Retinal pigment epithelial cell (primary cell): ENCODE data around the gene CST6.

Experiments used
- DNase-seq: peaks from one replicate; pipeline ENCODE4 v3.0.0-alpha.2; 2010; ENCODE audit warnings: low read depth
- H3K4me3 ChIP-seq: 2 replicates; pipeline ENCODE4 v1.5.1; 2011; ENCODE audit warnings: mild to moderate bottlenecking, low read length, control low read depth, moderate library complexity
- CTCF ChIP-seq: conservative IDR thresholded peaks from 2 replicates; pipeline ENCODE4 v1.5.1; 2011; ENCODE audit warnings: low read depth, low read length, control low read depth, inconsistent platforms

Gene CST6

DNA sequence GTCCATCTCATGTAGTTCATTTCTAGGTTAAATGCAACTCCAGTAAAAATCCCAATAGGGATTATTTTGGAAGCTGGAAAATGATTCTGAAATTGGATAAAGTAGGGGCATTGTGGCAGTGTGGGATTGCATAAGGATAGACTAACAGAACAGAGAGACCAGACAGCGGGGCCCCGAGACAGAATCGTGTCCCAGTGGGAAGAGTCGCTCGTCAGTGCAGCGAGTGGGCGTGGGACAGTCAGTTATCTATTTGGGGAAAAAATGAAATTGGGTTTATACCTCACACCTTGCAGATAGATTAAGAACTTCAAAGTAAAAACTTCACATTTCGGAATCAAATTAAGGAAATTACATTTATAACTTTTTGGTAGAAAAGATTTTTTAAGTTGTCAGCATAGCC lies 39.7 kb upstream of the CST6 start:
- no peak for DNase-seq
- TF ChIP-seq CTCF: no peak
- H3K4me3 ChIP-seq: no peak overlapping the region

GRCh38 chr11:65973439-65974110 lies 38.2 kb upstream of the CST6 start:
- no peak for TF ChIP-seq CTCF
- no peak for DNase-seq
- no peak overlapping the region for H3K4me3 ChIP-seq

DNA sequence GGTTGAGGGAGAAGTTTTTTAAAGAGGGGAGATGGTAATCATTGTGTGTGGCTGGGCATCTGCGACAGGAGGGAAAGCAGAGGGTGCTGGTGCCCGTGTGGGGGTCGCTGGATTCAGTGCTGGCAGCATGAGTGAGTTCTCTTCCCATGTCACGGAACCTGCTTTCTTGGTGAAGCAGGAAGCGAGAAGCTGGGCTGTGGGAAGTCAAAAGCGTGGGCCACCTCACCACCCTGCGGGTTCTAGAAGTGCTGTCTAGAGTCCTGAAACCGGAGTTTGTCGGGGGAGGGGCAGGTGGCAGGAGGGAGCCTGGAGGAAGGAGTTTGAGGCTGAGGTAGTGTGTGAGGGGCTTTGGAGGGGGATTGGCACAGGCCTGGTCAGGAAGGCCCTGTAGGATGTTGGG lies 36.0 kb upstream of the CST6 start:
- H3K4me3 ChIP-seq: no peak overlapping the region
- no peak for DNase-seq
- no peak for TF ChIP-seq CTCF

- H3K4me3 ChIP-seq: no peak overlapping the region
- no peak for TF ChIP-seq CTCF
- no peak for DNase-seq
Measured at GRCh38 chr11:65976216-65977176, 35.3 kb upstream of the CST6 start.

GRCh38 chr11:65977621-65978390 lies 34.0 kb upstream of the CST6 start:
- TF ChIP-seq CTCF: no peak
- no peak overlapping the region for H3K4me3 ChIP-seq
- no peak for DNase-seq

DNA sequence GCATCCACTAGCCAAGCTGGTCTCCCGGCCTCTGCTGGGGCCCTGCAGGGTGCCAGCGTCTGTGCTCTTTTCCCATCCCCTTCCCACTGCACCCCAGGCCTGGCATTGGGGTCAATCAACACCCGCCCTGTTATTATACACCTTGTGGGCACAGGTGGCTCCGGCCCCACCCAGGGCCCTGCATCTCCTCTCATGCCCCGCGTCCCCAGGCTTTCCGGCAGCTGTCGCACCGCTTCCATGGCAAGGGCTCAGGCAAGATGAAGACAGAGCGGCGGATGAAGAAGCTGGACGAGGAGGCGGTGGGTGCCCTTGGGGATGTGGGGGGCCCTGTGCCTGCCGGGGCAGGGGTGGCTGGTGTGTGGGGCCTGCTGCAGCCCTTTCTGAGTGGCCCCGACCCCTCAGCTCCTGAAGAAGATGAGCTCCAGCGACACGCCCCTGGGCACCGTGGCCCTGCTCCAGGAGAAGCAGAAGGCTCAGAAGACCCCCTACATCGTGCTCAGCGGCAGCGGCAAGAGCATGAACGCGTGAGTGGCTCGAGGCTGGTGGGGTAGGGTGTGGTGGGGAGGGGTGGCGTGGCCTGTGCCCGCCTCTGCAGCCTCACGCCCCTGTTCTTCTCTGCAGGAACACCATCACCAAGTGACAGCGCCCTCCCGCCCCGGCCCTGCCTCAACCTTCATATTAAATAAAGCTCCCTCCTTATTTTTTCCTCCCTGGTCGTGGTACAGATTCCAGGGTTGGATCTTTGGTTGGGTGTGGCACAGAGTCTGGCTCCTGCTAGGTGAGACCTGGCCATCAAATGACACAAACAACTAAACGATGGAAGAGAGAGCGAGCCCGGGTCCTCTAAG lies 33.2 kb upstream of the CST6 start:
- DNase-seq: no peak
- no peak for TF ChIP-seq CTCF
- no peak overlapping the region for H3K4me3 ChIP-seq
